ENCODE data around the gene SKAP1.

SKAP1 gene

GRCh38 chr17:48317732-48318131 is 112.3 kb downstream of the SKAP1 start:
- Histone ChIP-seq H3K27me3 (replicated peaks; ENCODE audit: insufficient read depth, low read length) (no peaks in the 10 kb centered on the region), H3K79me2 (ENCODE audit: low read length) (no peaks in the 10 kb centered on the region), H3K4me2 (ENCODE audit: low read depth, low read length) (no peak overlapping the region), H3K27ac (ENCODE audit: low read length) (no peak overlapping the region), H3K9me2 (replicated peaks; ENCODE audit: insufficient read depth, low read length) (no peaks in the 10 kb centered on the region), H2AFZ (ENCODE audit: low read length) (no peak overlapping the region), H3K36me3 (replicated peaks; ENCODE audit: insufficient read depth, low read length) (no peaks in the 10 kb centered on the region), H3K4me3 (ENCODE audit: low read length) (no peak overlapping the region), H3K9me3 (replicated peaks; ENCODE audit: insufficient read depth, low read length) (no peaks in the 10 kb centered on the region), H3F3A (ENCODE audit: insufficient read depth, low read length) (no peaks in the 10 kb centered on the region), H4K20me1 (ENCODE audit: insufficient read depth, low read length) (no peaks in the 10 kb centered on the region), H3K9ac (ENCODE audit: low read length) (no peak overlapping the region), H3K4me1 (ENCODE audit: low read length) (no peaks in the 10 kb centered on the region)
- TF ChIP-seq EZH2 (optimal IDR thresholded peaks at IDR 0.05; ENCODE audit: low read depth, low read length), result no peak
- TF ChIP-seq CTCF (IDR thresholded peaks at IDR 0.05; ENCODE audit: low read length), result no peak
- no peak for TF ChIP-seq EZH2phosphoT487 (IDR thresholded peaks at IDR 0.05; ENCODE audit: low read length)
- DNase-seq, result no peak

- no peaks in the 10 kb centered on the region for H3K4me1 ChIP-seq (ENCODE audit: low read length)
- no peak for TF ChIP-seq EZH2 (optimal IDR thresholded peaks at IDR 0.05; ENCODE audit: low read depth, low read length)
- TF ChIP-seq CTCF (IDR thresholded peaks at IDR 0.05; ENCODE audit: low read length), result no peak
- no peak for TF ChIP-seq EZH2phosphoT487 (IDR thresholded peaks at IDR 0.05; ENCODE audit: low read length)
- no peaks in the 10 kb centered on the region for H3K79me2 ChIP-seq (ENCODE audit: low read length)
- no peak overlapping the region for H3K27ac ChIP-seq (ENCODE audit: low read length)
- no peaks in the 10 kb centered on the region for H4K20me1 ChIP-seq (ENCODE audit: insufficient read depth, low read length)
- no peaks in the 10 kb centered on the region for H3K36me3 ChIP-seq (replicated peaks; ENCODE audit: insufficient read depth, low read length)
- H3K4me3 ChIP-seq (ENCODE audit: low read length), result no peak overlapping the region
- H3K9me2 ChIP-seq (replicated peaks; ENCODE audit: insufficient read depth, low read length), result no peaks in the 10 kb centered on the region
- no peak for DNase-seq
- no peaks in the 10 kb centered on the region for H3F3A ChIP-seq (ENCODE audit: insufficient read depth, low read length)
- H3K9me3 ChIP-seq (replicated peaks; ENCODE audit: insufficient read depth, low read length), result no peaks in the 10 kb centered on the region
- H3K27me3 ChIP-seq (replicated peaks; ENCODE audit: insufficient read depth, low read length), result no peaks in the 10 kb centered on the region
- H3K4me2 ChIP-seq (ENCODE audit: low read depth, low read length), result no peak overlapping the region
- no peak overlapping the region for H3K9ac ChIP-seq (ENCODE audit: low read length)
- H2AFZ ChIP-seq (ENCODE audit: low read length), result no peak overlapping the region
Measured at GRCh38 chr17:48314716-48315115, 115.3 kb downstream of the SKAP1 start.

- Histone ChIP-seq H3K4me1 (ENCODE audit: low read length) (peaks cover 10% of the 10 kb centered on the region), H3K4me2 (ENCODE audit: low read depth, low read length) (no peak overlapping the region), H3K27me3 (replicated peaks; ENCODE audit: insufficient read depth, low read length) (no peaks in the 10 kb centered on the region), H3K79me2 (ENCODE audit: low read length) (no peaks in the 10 kb centered on the region), H3K9me2 (replicated peaks; ENCODE audit: insufficient read depth, low read length) (no peaks in the 10 kb centered on the region), H3K27ac (ENCODE audit: low read length) (no peak overlapping the region), H4K20me1 (ENCODE audit: insufficient read depth, low read length) (no peaks in the 10 kb centered on the region), H3K9ac (ENCODE audit: low read length) (no peak overlapping the region), H3K4me3 (ENCODE audit: low read length) (no peak overlapping the region), H2AFZ (ENCODE audit: low read length) (no peak overlapping the region), H3F3A (ENCODE audit: insufficient read depth, low read length) (no peaks in the 10 kb centered on the region), H3K36me3 (replicated peaks; ENCODE audit: insufficient read depth, low read length) (no peaks in the 10 kb centered on the region), H3K9me3 (replicated peaks; ENCODE audit: insufficient read depth, low read length) (no peaks in the 10 kb centered on the region)
- no peak for DNase-seq
- TF ChIP-seq EZH2 (optimal IDR thresholded peaks at IDR 0.05; ENCODE audit: low read depth, low read length), result no peak
- TF ChIP-seq CTCF (IDR thresholded peaks at IDR 0.05; ENCODE audit: low read length), result no peak
Measured at GRCh38 chr17:48313096-48313755, 116.8 kb downstream of the SKAP1 start.
